HepG2 (cell line): Measurements from ENCODE around the gene RGL3. TPM values are rescaled to one million over a fixed set of nuclear protein-coding genes. Genes with fewer than 3 reads are reported as not detected.

Experiments used
- ATAC-seq: fragments of 200-7000 bp; cut with Tn5 transposase; 3 replicates; pipeline ENCODE4 v1.9.1; 2020; ENCODE audit warnings: mild to moderate bottlenecking, moderate library complexity
- BruUV-seq: library from RNA; stranded (reverse); fragments of 400-500 nt; replicated peaks from 2 replicates; lab custom pipeline; 2021; lab: Mats Ljungman, UMichigan
- CTCF ChIA-PET: fragments of 300-600 bp; formaldehyde crosslinking; extraction: SDS; loops from one replicate; lab custom pipeline; 2021; ENCODE audit warnings: low total read pairs, inconsistent platforms, low intra/inter-chr PET ratio; lab: Yijun Ruan, JAX
- POLR2A ChIA-PET: fragments of 350-600 bp; sonication (Branson Sonifier 250); formaldehyde crosslinking; loops from one replicate; lab custom pipeline; 2020; ENCODE audit warnings: antibody characterized with exemption, inconsistent platforms; lab: Yijun Ruan, JAX
- DNase-seq: peaks from one replicate; pipeline ENCODE4 v3.0.0-alpha.2; 2015; ENCODE audit warnings: low spot score
- FAIRE-seq: peaks from 3 replicates; lab custom pipeline; 2011; peaks lifted over from hg19 to GRCh38; lab: Jason Lieb, UNC
- H2AFZ ChIP-seq: one replicate; pipeline ENCODE4 v1.6.1; 2011; ENCODE audit warnings: low read length, inconsistent platforms
- H3K27ac ChIP-seq: fragments of 300-600 bp; 3 replicates; pipeline ENCODE4 v1.8.0; 2011; ENCODE audit warnings: mixed run types, mild to moderate bottlenecking, mixed read lengths, low read length, inconsistent platforms; ENCODE audit not compliant: insufficient read depth; ENCODE audit errors: extremely low read length
- H3K27me3 ChIP-seq, 2 experiments: fragments of 200-600 bp in 1 of 2; 2 replicates in 1 of 2; 3 replicates in 1 of 2; pipeline versions ENCODE4 v1.6.0 to v1.8.0; 2011; ENCODE audit warnings: low read length in 2 of 2, mild to moderate bottlenecking in 2 of 2, moderate library complexity in 2 of 2, inconsistent platforms in 1 of 2; ENCODE audit not compliant: insufficient read depth in 2 of 2, control insufficient read depth in 1 of 2
- H3K36me3 ChIP-seq, 2 experiments: fragments of 200-600 bp in 1 of 2; replicated peaks in 1 of 2; 2 replicates in 1 of 2; 3 replicates in 1 of 2; pipeline versions ENCODE4 v1.5.1 to v1.8.0; 2011; ENCODE audit warnings: low read length in 2 of 2, inconsistent platforms in 1 of 2; ENCODE audit not compliant: insufficient read depth in 2 of 2, control insufficient read depth in 1 of 2
- H3K4me1 ChIP-seq: 2 replicates; pipeline ENCODE4 v1.5.1; 2012; ENCODE audit warnings: low read length, inconsistent platforms; ENCODE audit not compliant: insufficient read depth
- H3K4me2 ChIP-seq: 2 replicates; pipeline ENCODE4 v1.6.0; 2011; ENCODE audit warnings: low read depth, low read length, inconsistent platforms
- H3K4me3 ChIP-seq, 3 experiments: fragments of 200-600 bp in 1 of 3; sonication (generic), shearing (Covaris generic) in 1 of 3; replicated peaks in 1 of 3; 2 replicates each; pipeline ENCODE4 v1.5.1; 2011 to 2016; ENCODE audit warnings: low read length in 3 of 3, inconsistent platforms in 2 of 3, low read depth in 2 of 3, mild to moderate bottlenecking in 2 of 3, control low read depth in 1 of 3, mixed read lengths in 1 of 3; ENCODE audit not compliant: insufficient read depth in 1 of 3
- H3K79me2 ChIP-seq: one replicate; pipeline ENCODE4 v1.6.1; 2011; ENCODE audit warnings: low read length, inconsistent platforms; ENCODE audit not compliant: insufficient read depth
- H3K9ac ChIP-seq: 2 replicates; pipeline ENCODE4 v1.6.0; 2011; ENCODE audit warnings: mild to moderate bottlenecking, low read depth, low read length, inconsistent platforms; ENCODE audit not compliant: insufficient read depth
- H3K9me3 ChIP-seq: 2 replicates; pipeline ENCODE4 v1.5.1; 2012; ENCODE audit warnings: mild to moderate bottlenecking, low read length
- H4K20me1 ChIP-seq: 2 replicates; pipeline ENCODE4 v1.6.0; 2011; ENCODE audit warnings: inconsistent platforms, mild to moderate bottlenecking, low read length, moderate library complexity; ENCODE audit not compliant: insufficient read depth
- ELF3 ChIP-seq: IDR thresholded peaks from 2 replicates; pipeline ENCODE4 v1.6.1; 2016; ENCODE audit warnings: missing genetic modification reagents, missing compliant biosample characterization
- HNF1A ChIP-seq, 2 experiments: sonication (generic) in 1 of 2; formaldehyde crosslinking in 1 of 2; IDR thresholded peaks; 2 replicates each; pipeline versions ENCODE4 v1.4.0 to v1.6.1; 2016 to 2020; ENCODE audit warnings: borderline replicate concordance in 1 of 2, low read depth in 1 of 2, mild to moderate bottlenecking in 1 of 2, missing genetic modification reagents in 1 of 2
- ISL2 ChIP-seq: sonication (generic); formaldehyde crosslinking; IDR thresholded peaks from 2 replicates; pipeline ENCODE4 v1.5.0; 2020; ENCODE audit warnings: missing genetic modification reagents
- NFATC3 ChIP-seq: sonication (generic); formaldehyde crosslinking; IDR thresholded peaks from 2 replicates; pipeline ENCODE4 v1.5.1; 2020; ENCODE audit warnings: mild to moderate bottlenecking, missing genetic modification reagents
- NR2F6 ChIP-seq, 2 experiments: IDR thresholded peaks; 2 replicates each; pipeline ENCODE4 v1.6.1; 2016; ENCODE audit warnings: antibody characterized with exemption in 1 of 2, mild to moderate bottlenecking in 1 of 2
- SP140L ChIP-seq: sonication (generic); formaldehyde crosslinking; IDR thresholded peaks from 2 replicates; pipeline ENCODE4 v1.4.0; 2020; ENCODE audit warnings: missing genetic modification reagents, borderline replicate concordance
- SUZ12 ChIP-seq: fragments of 150-350 bp; IDR thresholded peaks from 2 replicates; pipeline ENCODE4 v1.6.1; 2014; ENCODE audit warnings: low read depth, low read length
- ZNF556 ChIP-seq: sonication (generic); formaldehyde crosslinking; IDR thresholded peaks from 2 replicates; pipeline ENCODE4 v1.4.0; 2020; ENCODE audit warnings: mild to moderate bottlenecking, missing genetic modification reagents, borderline replicate concordance
- ZNF775 ChIP-seq: sonication (generic); formaldehyde crosslinking; IDR thresholded peaks from 2 replicates; pipeline ENCODE4 v1.4.0; 2020; ENCODE audit warnings: missing genetic modification reagents, mild to moderate bottlenecking, moderate library complexity, borderline replicate concordance
- ZSCAN22 ChIP-seq: sonication (generic); formaldehyde crosslinking; IDR thresholded peaks from 2 replicates; pipeline ENCODE4 v1.4.0; 2020; ENCODE audit warnings: mild to moderate bottlenecking, missing genetic modification reagents
- WGBS: methylation state at CpG from one replicate; pipeline ENCODE4 v1.1.6; 2017; ENCODE audit warnings: low lambda C conversion rate; 5-methylcytosine and 5-hydroxymethylcytosine counted together
- in situ Hi-C: cut with HindIII; loops from 2 replicates; pipeline ENCODE4 v1.10.0; 2017; ENCODE audit warnings: low pct_unique_long_range_greater_than_20kb; ENCODE audit not compliant: extremely low pct_ligation_motif_present
- intact Hi-C: fragments of 100-400 bp; cut with micrococcal nuclease; formaldehyde crosslinking; loops from one replicate; pipeline ENCODE4 v1.10.0; 2022; ENCODE audit not compliant: unreplicated experiment
- polyA plus RNA-seq, 8 experiments: library from polyadenylated mRNA; depleted of rRNA in 3 of 8; stranded (reverse) in 7 of 8; unstranded in 1 of 8; fragments of >200 nt; fragmentation: Illumina TruSeq in 4 of 8; extraction: Trizol in 4 of 8; gene quantifications; 2 replicates each; pipeline versions ENCODE4 v1.2.1 to v1.2.3, GENCODE V29; 2011 to 2016; ENCODE audit warnings: low read depth in 4 of 8, missing spikeins in 1 of 8, mixed read lengths in 1 of 8; ENCODE audit not compliant: insufficient read depth in 1 of 8
- total RNA-seq, 5 experiments: library from RNA; depleted of rRNA; stranded (reverse); fragments of >200 nt; fragmentation: Illumina TruSeq; extraction: Trizol; gene quantifications; 2 replicates each; pipeline ENCODE4 v1.2.3, GENCODE V29; 2016; ENCODE audit warnings: low read depth in 1 of 5
- TF ChIP-seq, protein P1 (sequence below): IDR thresholded peaks from 2 replicates; pipeline ENCODE4 v1.6.1; 2016
- TF ChIP-seq, protein P2 (sequence below): sonication (generic); formaldehyde crosslinking; IDR thresholded peaks from 2 replicates; pipeline ENCODE4 v1.9.0; 2021; ENCODE audit warnings: missing genetic modification reagents, mild to moderate bottlenecking, borderline replicate concordance
- TF ChIP-seq, protein P3 (sequence below): sonication (generic); formaldehyde crosslinking; IDR thresholded peaks from 2 replicates; pipeline ENCODE4 v1.4.0; 2020; ENCODE audit warnings: missing genetic modification reagents

Gene RGL3
- total and polyA plus RNA-seq, 2 of the 13 experiments (the other 11 are each of a cell fraction or from before 2014, with no cell fraction given): 4.2 to 7.6 TPM

DNA sequence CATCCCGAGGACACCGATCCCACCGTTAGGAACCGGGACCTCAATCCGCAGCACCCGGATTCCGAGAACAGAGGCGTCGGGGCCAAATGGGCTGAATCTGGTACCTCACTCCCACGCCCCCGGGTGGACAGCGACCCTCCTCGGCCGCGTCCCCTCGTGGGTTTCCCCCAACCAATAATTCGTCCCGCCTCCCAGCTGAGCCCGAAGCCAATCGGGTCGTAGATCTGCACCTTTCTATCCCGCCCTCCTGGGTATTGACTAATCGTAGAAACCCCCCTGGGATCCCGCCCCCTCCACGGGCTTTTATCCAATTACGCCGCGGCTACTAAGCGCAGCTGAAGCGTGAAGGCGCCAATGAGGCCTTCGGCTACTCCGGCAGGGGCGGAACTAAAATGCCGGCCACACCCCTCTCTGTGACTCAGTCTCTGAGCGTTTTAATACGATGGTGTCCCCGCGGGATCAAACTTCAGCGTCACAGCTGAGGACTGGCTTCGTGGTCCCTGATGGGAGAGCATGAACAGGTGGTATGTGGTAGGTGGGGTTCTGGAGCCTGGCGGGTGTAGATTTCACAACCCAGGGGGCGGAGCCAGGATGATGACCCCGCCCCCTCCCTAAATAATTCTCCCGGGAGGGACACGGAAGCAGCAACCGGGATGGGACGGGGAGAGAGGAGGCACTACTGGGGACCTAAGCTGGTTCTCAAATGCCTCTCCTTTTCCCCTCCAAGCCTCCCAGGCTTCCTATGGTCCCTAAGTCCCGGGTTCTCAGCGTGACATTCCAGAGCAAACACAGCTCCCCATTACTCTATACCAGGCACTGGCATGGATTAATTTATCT, 72.8 kb downstream of the RGL3 start, which contains the start of the genes CCDC159 and TMEM205:
Gene CCDC159 (plus strand): TSS at position 416 of the 837 bp plus-strand sequence. CDS start 88 bp downstream, at position 504.
Gene TMEM205 (minus strand): TSS at position 165 of the 837 bp plus-strand sequence. CDS start 649 bp downstream, outside the sequence.
- Histone ChIP-seq H4K20me1 (no peaks in the 10 kb centered on the region), H3K4me3 (peak within 1 kb of the TSS; percentile 65 to 88 (median 83)), H3K9me3 (no peaks in the 10 kb centered on the region), H2AFZ (peak within 1 kb of the TSS; percentile 15), H3K4me1 (peaks cover 37% of the 10 kb centered on the region), H3K27ac (peak within 1 kb of the TSS; percentile 32), H3K27me3 (no peaks in the 10 kb centered on the region), H3K4me2 (peak within 1 kb of the TSS; percentile 86), H3K79me2 (no peaks in the 10 kb centered on the region), H3K9ac (peak within 1 kb of the TSS; percentile 71), H3K36me3 (no peaks in the 10 kb centered on the region)
- FAIRE-seq: peak; percentile 95
- DNase-seq: peak; percentile 97
- CTCF ChIA-PET: no interaction called here
- WGBS: 0% methylated on average over 12 of the region's 50 CpGs
- in situ Hi-C loops (no loop called here), intact Hi-C loops (no loop called here)
- no TSS peak for BruUV-seq
- POLR2A ChIA-PET: interaction anchor here (0.8 to 4.8 kb wide), 11 partner anchors 9 to 203 kb away, joined by 3 to 68 read pairs (median 4); partner anchors contain the start of genes ODAD3, PRKCSH and SWSAP1
- ATAC-seq: peak; percentile 89
- TF ChIP-seq, protein P1, sequence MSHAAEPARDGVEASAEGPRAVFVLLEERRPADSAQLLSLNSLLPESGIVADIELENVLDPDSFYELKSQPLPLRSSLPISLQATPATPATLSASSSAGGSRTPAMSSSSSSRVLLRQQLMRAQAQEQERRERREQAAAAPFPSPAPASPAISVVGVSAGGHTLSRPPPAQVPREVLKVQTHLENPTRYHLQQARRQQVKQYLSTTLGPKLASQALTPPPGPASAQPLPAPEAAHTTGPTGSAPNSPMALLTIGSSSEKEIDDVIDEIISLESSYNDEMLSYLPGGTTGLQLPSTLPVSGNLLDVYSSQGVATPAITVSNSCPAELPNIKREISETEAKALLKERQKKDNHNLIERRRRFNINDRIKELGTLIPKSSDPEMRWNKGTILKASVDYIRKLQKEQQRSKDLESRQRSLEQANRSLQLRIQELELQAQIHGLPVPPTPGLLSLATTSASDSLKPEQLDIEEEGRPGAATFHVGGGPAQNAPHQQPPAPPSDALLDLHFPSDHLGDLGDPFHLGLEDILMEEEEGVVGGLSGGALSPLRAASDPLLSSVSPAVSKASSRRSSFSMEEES (CRISPR knock-in tag): no peak
- no peak for TF ChIP-seq HNF1A (IDR thresholded peaks at IDR 0.05; ENCODE audit: low read depth)
- no peak for TF ChIP-seq HNF1A (CRISPR knock-in tag; IDR thresholded peaks at IDR 0.05; ENCODE audit: borderline replicate concordance)
- TF ChIP-seq SP140L: no peak
- no peak for TF ChIP-seq ZSCAN22 (CRISPR knock-in tag)
- TF ChIP-seq, protein P2, sequence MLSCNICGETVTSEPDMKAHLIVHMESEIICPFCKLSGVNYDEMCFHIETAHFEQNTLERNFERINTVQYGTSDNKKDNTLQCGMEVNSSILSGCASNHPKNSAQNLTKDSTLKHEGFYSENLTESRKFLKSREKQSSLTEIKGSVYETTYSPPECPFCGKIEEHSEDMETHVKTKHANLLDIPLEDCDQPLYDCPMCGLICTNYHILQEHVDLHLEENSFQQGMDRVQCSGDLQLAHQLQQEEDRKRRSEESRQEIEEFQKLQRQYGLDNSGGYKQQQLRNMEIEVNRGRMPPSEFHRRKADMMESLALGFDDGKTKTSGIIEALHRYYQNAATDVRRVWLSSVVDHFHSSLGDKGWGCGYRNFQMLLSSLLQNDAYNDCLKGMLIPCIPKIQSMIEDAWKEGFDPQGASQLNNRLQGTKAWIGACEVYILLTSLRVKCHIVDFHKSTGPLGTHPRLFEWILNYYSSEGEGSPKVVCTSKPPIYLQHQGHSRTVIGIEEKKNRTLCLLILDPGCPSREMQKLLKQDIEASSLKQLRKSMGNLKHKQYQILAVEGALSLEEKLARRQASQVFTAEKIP: no peak
- TF ChIP-seq ELF3: peak; percentile 36; the same call in 1 of the 2 replicates
- TF ChIP-seq NFATC3 (CRISPR knock-in tag): no peak
- no peak for TF ChIP-seq ZNF775 (CRISPR knock-in tag)
- TF ChIP-seq NR2F6 (IDR thresholded peaks at IDR 0.05): no peak
- no peak for TF ChIP-seq NR2F6 (CRISPR knock-in tag; IDR thresholded peaks at IDR 0.05)
- no peak; the same call in 1 of the 2 replicates for TF ChIP-seq ZNF556 (CRISPR knock-in tag)
- no peak for TF ChIP-seq SUZ12
- TF ChIP-seq, protein P3, sequence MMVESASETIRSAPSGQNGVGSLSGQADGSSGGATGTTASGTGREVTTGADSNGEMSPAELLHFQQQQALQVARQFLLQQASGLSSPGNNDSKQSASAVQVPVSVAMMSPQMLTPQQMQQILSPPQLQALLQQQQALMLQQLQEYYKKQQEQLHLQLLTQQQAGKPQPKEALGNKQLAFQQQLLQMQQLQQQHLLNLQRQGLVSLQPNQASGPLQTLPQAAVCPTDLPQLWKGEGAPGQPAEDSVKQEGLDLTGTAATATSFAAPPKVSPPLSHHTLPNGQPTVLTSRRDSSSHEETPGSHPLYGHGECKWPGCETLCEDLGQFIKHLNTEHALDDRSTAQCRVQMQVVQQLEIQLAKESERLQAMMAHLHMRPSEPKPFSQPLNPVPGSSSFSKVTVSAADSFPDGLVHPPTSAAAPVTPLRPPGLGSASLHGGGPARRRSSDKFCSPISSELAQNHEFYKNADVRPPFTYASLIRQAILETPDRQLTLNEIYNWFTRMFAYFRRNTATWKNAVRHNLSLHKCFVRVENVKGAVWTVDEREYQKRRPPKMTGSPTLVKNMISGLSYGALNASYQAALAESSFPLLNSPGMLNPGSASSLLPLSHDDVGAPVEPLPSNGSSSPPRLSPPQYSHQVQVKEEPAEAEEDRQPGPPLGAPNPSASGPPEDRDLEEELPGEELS: no peak; the same call in 1 of the 2 replicates
- TF ChIP-seq ISL2 (CRISPR knock-in tag): no peak
